Lower lobe of right lung (tissue), 2 donors: Measurements from ENCODE around the gene KIF19. TPM values are rescaled to one million over a fixed set of nuclear protein-coding genes. Genes with fewer than 3 reads are reported as not detected.

ENCODE experiments used
- ATAC-seq, 2 donors: fragments of 200-7000 bp; cut with Tn5 transposase; one replicate each; pipeline ENCODE4 v1.9.1; 2020 to 2022; ENCODE audit warnings: mild to moderate bottlenecking in 2 of 2, moderate library complexity in 2 of 2
- DNase-seq: peaks from one replicate; pipeline ENCODE4 v3.0.0-alpha.2; 2020
- H3K27ac ChIP-seq: fragments of 200-600 bp; one replicate; pipeline ENCODE4 v1.8.0; 2022
- H3K27me3 ChIP-seq: fragments of 200-600 bp; one replicate; pipeline ENCODE4 v1.8.0; 2022; ENCODE audit warnings: low read depth
- H3K36me3 ChIP-seq: fragments of 200-600 bp; one replicate; pipeline ENCODE4 v1.8.0; 2022; ENCODE audit warnings: mild to moderate bottlenecking
- H3K4me1 ChIP-seq: fragments of 200-600 bp; one replicate; pipeline ENCODE4 v1.8.0; 2022
- H3K4me3 ChIP-seq: fragments of 200-600 bp; one replicate; pipeline ENCODE4 v1.8.0; 2022; ENCODE audit warnings: mild to moderate bottlenecking
- H3K9me3 ChIP-seq: fragments of 200-600 bp; one replicate; pipeline ENCODE4 v1.8.0; 2022
- intact Hi-C: fragments of 100-400 bp; cut with DNase I; formaldehyde crosslinking; loops from one replicate; pipeline ENCODE4 v1.11.0; 2022
- total RNA-seq: library from RNA; stranded (reverse); fragmentation: NEBNext Ultra II Directional; extraction: Animal tissue kit (Norgen Biotek cat#: 25700); gene quantifications from one replicate; pipeline ENCODE4 v1.2.1, GENCODE V29; 2021
- TF ChIP-seq, protein P1 (sequence below): fragments of 200-600 bp; IDR thresholded peaks from one replicate; pipeline ENCODE4 v1.8.0; 2022; ENCODE audit warnings: antibody characterized with exemption, mild to moderate bottlenecking
- donor health status: DM: no; HTN: yes; CAD: no; lungs with severe emphysema.

The KIF19 gene
- total RNA-seq, 1 donor from 2014 or later = 3.6 TPM

DNA sequence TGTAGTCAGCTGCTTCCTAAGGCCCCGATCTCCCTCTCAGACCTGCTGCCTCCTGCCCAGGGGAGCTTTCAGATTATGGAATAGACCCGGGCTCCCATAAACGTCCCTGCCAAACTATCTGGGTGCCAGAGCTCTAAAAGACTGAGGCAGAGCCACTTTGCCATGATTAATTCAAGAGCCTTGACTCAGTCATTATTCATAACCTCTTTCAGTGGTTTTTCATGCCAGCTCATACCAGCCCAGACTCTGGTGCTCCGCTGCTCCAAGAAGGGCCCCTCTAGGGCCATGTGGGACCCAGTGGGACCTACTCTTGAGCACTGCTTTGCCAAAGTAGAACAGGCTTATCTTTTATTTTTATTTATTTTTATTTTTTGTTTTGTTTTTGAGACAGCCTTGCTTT, 28.1 kb upstream of the KIF19 start:
- Histone ChIP-seq H3K27ac (no peak overlapping the region), H3K4me3 (no peak overlapping the region), H3K27me3 (no peaks in the 10 kb centered on the region), H3K36me3 (no peaks in the 10 kb centered on the region), H3K4me1 (peaks cover 4% of the 10 kb centered on the region), H3K9me3 (no peaks in the 10 kb centered on the region)
- intact Hi-C loops = no loop called here
- no peak for ATAC-seq
- DNase-seq = no peak
- TF ChIP-seq, protein P1, sequence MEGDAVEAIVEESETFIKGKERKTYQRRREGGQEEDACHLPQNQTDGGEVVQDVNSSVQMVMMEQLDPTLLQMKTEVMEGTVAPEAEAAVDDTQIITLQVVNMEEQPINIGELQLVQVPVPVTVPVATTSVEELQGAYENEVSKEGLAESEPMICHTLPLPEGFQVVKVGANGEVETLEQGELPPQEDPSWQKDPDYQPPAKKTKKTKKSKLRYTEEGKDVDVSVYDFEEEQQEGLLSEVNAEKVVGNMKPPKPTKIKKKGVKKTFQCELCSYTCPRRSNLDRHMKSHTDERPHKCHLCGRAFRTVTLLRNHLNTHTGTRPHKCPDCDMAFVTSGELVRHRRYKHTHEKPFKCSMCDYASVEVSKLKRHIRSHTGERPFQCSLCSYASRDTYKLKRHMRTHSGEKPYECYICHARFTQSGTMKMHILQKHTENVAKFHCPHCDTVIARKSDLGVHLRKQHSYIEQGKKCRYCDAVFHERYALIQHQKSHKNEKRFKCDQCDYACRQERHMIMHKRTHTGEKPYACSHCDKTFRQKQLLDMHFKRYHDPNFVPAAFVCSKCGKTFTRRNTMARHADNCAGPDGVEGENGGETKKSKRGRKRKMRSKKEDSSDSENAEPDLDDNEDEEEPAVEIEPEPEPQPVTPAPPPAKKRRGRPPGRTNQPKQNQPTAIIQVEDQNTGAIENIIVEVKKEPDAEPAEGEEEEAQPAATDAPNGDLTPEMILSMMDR = no peak

DNA sequence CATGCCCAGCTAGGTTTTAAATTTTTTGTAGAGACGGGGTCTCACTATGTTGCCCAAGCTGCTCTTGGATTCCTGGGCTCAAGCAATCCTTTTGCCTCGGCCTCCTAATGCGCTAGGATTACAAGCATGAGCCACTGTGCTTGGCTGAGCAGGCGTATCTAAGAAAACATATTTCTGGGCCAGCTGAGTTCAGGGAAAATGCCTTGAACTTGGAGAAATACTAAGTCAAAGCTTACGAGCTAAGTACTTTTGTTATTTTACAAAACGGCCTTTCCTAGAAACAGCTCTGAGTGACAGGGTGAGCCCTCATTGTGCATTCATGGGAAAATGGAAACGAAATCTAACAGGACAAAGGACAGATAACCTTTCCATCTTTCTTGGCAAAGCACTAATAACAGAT, 27.2 kb upstream of the KIF19 start:
- Histone ChIP-seq H3K4me1 (peaks cover 4% of the 10 kb centered on the region), H3K27ac (no peak overlapping the region), H3K36me3 (no peaks in the 10 kb centered on the region), H3K9me3 (no peaks in the 10 kb centered on the region), H3K27me3 (no peaks in the 10 kb centered on the region), H3K4me3 (no peak overlapping the region)
- no peak for DNase-seq
- TF ChIP-seq, protein P1 = no peak
- intact Hi-C loops = no loop called here
- no peak for ATAC-seq

DNA sequence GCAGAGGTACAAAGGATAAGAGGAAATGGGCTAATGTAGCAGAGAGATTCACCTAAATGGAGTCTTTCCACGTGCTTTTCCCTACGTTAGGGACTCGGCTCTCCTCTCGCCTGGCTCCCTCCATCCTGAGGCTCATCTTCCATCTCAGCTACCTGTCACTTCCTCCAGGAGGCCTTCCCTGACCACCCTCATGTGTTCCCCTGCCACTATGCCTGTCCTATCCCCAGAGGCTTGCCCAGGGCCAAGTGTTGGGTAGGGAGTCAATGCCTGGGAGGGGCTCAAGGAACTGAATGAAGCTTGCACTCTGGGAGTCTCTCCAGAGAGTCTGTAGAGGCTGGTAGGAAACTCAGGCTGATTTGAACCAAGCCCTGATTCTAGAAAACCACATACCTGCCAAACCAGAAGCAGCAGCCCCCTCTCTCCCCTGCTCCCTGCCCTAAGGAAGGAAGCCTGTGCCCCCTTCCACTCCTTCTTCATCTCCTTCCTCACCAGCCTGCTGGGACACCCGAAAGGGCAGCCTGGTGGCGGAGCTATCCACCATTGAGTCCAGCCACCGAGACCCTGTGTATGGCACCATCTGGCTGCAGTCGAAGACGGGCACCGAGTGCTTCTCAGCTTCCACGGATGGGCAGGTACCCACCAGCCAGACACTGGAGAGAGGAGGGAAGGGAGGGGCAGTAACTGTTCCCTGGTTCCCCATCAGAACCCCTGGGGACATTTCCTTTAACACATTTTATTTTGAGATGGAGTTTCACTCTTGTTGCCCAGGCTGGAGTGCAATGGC, 26.6 kb upstream of the KIF19 start:
- H3K9me3 ChIP-seq = no peaks in the 10 kb centered on the region
- no peaks in the 10 kb centered on the region for H3K27me3 ChIP-seq
- H3K4me1 ChIP-seq = peaks cover 4% of the 10 kb centered on the region
- H3K36me3 ChIP-seq = no peaks in the 10 kb centered on the region
- intact Hi-C loops = no loop called here
- H3K27ac ChIP-seq = no peak overlapping the region
- DNase-seq (no peak), ATAC-seq (no peak)
- H3K4me3 ChIP-seq = no peak overlapping the region
- TF ChIP-seq, protein P1 = no peak

DNA sequence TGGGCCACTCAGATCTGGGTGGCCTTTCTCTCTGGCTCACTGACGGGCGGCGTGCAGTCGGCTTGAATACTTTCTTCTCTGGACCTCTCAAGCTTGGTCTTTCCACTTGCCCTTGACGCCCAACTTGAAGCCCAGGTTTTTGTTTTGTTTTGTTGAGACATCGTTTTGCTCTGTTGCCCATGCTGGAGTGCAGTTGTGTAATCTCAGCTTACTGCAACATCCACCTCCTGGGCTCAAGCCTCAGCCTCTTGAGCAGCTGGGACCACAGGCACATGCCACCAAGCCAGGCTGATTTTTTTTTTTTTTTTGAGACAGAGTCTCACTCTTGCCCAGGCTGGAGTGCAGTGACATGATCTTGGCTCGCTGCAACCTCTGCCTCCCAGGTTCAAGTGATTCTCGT, 22.7 kb upstream of the KIF19 start:
- H3K36me3 ChIP-seq = no peaks in the 10 kb centered on the region
- H3K27me3 ChIP-seq = no peaks in the 10 kb centered on the region
- no peaks in the 10 kb centered on the region for H3K9me3 ChIP-seq
- no peak for ATAC-seq
- no peaks in the 10 kb centered on the region for H3K4me1 ChIP-seq
- no peak for DNase-seq
- H3K27ac ChIP-seq = no peak overlapping the region
- H3K4me3 ChIP-seq = no peak overlapping the region
- TF ChIP-seq, protein P1 = no peak
- intact Hi-C loops = no loop called here

DNA sequence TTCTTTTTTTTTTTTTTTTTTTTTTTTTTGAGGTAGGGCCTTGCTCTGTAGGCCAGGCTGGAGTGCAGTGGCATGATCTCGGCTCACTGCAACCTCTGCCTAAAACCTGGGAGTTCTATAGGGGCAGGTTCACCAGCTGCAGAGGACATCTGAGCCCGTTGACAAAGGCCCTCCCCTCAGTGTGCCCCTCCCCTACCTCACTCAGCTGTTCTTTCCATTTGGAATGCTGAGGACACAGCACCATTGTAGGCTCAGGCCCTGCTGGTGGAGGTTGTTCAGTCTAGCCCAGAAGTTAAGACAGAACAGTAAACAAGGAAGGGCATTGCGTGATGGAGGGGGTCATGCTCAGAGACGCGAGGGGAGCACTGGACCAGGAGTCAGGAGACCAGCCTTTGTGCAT, 21.8 kb upstream of the KIF19 start:
- no peak for DNase-seq
- Histone ChIP-seq H3K36me3 (no peaks in the 10 kb centered on the region), H3K4me3 (no peak overlapping the region), H3K27me3 (no peaks in the 10 kb centered on the region), H3K9me3 (no peaks in the 10 kb centered on the region), H3K27ac (no peak overlapping the region), H3K4me1 (no peaks in the 10 kb centered on the region)
- intact Hi-C loops = no loop called here
- TF ChIP-seq, protein P1 = no peak
- no peak for ATAC-seq
